Mucosa of gallbladder (tissue), 1 donor: ENCODE results near the gene PARVB. TPM values are rescaled to one million over a fixed set of nuclear protein-coding genes. Genes with fewer than 3 reads are reported as not detected.
A peak's percentile ranks its signal among the peaks of the same experiment; 100 is the strongest.
"Not testable (repeated sequence)": the region's sequence is repeated elsewhere in the genome, so short reads cannot be mapped to it uniquely, and the experiment has no call there.

Experiments
- DNase-seq: peaks from one replicate; pipeline ENCODE4 v3.0.0-alpha.2; 2020; ENCODE audit warnings: low spot score
- total RNA-seq: library from RNA; stranded (reverse); gene quantifications from one replicate; pipeline ENCODE4 v1.2.1, GENCODE V29; 2021
- donor health status: DM: no; HTN: no; CAD: no.

PARVB gene
- total RNA-seq, 1 donor from 2014 or later = 16.5 TPM

GRCh38 chr22:43996981-43997265 is 27.2 kb upstream of the PARVB start:
- no peak for DNase-seq

GRCh38 chr22:43998679-43999264 is 25.3 kb upstream of the PARVB start:
- no peak for DNase-seq

GRCh38 chr22:43999378-43999777 is 24.7 kb upstream of the PARVB start:
- DNase-seq = no peak

DNA sequence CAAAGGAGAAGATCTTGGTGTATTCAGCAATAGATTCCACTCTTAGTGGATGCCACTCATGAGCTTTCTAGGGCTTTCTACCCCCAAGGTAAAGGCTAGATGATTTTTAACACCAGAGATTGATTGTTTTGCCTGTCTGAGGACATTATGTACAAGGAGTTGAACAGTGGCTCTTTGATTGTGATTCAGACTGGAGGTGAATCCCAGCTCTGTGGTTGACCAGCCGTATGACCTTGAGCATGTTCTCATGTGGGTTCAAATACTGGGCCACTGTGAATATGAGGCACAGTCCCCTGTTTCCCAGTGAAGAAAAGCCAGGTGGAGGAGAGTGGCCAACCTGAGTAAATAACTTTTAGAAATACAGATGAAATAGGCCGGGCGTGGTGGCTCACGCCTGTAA is 24.0 kb upstream of the PARVB start:
- no peak for DNase-seq

GRCh38 chr22:44001521-44001920 is 22.6 kb upstream of the PARVB start:
- DNase-seq = no peak

- no peak for DNase-seq
Measured at GRCh38 chr22:44002324-44002723, 21.8 kb upstream of the PARVB start.

DNA sequence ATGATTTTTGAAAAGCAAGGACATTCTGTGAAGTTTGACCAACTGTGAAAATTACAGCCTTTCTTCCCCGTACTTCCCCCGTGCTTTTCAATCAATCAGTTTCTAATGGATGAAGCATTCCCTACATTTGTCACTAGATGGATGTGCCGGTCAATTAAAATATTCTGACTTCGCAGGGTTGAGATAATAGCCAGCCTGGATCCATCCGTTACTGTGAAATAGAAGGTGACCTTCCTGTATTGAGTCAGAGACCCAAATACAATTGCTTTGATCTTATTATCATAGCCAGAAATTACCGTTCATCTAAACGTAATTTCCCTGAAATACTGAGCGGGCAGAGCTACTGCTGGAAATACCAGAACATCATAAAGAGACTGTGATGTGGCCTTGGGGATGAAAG is 21.1 kb upstream of the PARVB start:
- no peak for DNase-seq

DNA sequence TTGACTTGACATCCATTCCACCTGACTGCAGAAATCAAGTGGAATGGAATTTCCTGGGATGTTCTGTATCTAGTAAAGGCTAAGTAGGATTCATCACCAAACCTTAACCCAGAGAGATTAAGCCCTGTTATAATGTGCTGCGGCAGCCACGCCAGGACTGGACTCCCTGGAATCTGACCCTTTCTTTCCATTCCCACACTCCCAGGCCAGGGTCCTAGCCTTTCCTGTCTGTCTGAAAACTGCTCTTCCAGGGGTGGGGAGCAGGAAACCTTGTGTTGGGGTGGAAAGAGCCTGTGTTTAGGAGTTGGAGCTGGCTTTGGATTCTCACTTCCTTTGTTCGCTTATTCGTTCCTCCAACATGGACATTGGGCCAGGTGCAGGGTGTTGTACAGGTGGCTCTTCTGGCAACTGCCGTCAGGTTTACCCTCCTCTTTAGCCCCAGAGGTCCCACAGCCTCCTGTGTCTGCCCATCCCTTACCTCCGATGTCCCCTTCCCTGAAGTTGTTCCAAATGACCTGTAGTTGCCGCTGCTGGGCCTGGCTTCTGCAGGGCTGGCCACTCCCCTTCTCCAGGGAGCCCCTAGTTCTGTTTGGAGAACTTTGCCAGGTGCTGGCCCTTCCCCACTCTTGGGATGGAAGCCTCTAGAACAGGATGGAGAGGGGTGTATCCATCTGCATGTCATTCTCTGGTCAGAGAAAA is 20.5 kb upstream of the PARVB start:
- DNase-seq = no peak

DNA sequence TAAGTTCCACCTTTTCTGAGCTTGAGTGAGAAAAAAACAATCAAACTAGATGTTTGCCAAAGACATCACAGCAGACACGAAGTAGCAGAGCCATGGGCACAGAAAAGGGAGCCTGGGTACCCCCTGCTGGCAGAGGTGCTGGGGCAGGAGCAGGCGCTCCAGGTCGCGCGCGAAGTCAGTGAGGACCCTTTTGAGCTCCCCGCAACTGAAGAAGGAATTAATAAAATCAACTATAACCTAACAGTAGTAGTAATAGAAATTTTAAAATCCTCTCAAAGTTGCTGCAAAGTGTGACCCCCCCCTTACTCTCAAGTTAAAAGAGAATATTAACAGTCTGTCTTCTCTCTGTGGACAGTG is 20.0 kb upstream of the PARVB start:
- DNase-seq = no peak

DNA sequence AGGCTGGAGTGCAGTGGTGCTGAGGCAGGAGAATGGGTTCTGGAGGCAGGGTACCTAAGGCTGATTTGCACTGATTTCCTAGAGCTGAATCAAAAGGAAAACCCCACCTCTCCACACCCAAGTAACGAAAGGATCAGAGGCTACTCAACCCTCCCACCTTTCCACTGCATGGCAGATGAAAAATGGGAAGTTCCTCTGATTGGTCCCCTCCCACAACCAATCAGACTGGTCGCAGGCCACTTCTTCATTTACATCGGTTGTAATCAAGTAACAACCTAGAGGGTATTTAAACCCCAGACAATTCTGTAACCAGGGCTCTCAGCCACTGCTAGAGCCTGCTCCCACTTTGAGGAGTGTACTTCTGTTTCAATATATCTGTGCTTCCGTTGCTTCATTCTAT is 18.6 kb upstream of the PARVB start:
- no peak for DNase-seq

GRCh38 chr22:44012162-44012561 is 11.9 kb upstream of the PARVB start:
- DNase-seq = no peak

GRCh38 chr22:44012591-44012990 is 11.5 kb upstream of the PARVB start:
- no peak for DNase-seq

DNA sequence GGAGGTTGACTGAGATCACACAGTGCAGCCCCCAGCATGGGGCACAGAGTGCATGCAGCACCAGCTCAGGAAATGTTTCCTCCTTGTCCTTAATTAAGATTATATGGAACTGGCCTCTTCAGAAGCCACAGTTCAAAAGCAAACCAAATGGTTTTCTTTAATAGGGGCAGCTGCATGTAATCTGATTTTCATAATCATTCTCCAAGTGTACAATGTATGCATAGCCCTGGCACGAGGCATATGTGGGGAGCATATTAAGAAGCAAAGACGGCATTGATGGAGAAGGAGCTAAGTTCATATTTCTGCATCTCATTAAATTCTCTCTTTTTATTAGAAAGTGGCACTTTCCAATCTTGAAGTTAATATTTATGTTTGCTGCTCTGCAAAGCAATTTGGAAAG is 9.9 kb upstream of the PARVB start:
- no peak for DNase-seq

GRCh38 chr22:44016586-44016985 is 7.5 kb upstream of the PARVB start:
- not testable (repeated sequence) for DNase-seq

DNA sequence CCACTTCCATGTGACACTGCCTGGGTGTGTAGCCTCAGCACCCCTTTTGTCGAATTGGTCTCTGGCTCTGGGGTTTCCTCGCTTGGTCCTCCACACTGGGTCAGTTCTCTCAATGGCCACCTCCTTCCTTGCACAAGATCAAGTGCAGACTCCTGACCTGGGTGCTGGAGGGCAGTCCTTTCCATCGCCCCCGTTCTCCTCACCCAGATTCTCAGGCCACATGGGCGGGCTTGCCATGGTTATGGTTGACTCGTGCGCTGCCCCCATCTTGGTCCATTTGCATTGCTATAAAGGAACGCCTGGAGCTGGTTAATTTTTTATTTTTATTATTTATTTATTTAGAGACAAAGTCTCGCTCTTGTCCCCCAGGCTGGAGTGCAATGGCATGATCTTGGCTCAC is 5.5 kb upstream of the PARVB start:
- DNase-seq = no peak

DNA sequence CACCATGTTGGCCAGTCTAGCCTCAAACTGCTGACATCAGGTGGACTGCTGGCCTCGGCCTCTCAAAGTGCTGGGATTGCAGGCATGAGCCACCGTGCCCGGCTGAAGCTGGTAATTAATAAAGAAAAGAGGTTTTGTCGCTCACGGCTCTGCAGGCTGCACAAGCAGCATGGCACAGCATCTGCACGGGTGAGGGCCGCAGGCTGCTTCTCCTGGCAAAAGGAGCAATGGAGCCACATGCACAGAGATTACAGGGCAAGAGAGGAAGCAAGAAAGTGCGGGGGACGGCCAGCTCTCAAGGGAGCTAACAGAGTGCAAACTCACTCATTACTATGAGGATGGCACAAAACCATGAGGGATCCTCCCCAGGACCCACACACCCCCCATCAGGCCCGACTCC is 4.7 kb upstream of the PARVB start:
- DNase-seq = no peak

DNA sequence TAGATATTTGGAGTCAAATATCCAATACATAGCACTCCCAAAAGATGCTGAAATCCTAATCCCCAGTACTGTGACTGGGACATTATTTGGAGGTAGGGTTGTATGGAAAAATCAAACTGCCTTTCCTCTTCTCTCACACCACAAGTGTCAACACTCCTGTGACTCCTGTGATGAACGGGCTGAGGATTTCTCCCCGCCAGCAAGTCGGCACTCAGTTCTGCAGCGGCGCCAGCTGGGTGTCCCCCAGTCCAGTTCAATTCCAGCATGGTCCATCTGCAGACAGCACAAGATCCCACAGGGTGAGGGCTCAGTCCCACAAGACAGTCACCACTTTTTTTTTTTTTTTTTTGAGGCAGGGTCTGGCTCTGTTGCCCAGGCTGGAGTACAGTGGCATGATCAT is 4.3 kb upstream of the PARVB start:
- no peak for DNase-seq

- DNase-seq = no peak
Measured at GRCh38 chr22:44020981-44021380, 3.1 kb upstream of the PARVB start.

GRCh38 chr22:44023404-44024287 is 456 bp upstream of the PARVB start:
- DNase-seq = peak; percentile 18

DNA sequence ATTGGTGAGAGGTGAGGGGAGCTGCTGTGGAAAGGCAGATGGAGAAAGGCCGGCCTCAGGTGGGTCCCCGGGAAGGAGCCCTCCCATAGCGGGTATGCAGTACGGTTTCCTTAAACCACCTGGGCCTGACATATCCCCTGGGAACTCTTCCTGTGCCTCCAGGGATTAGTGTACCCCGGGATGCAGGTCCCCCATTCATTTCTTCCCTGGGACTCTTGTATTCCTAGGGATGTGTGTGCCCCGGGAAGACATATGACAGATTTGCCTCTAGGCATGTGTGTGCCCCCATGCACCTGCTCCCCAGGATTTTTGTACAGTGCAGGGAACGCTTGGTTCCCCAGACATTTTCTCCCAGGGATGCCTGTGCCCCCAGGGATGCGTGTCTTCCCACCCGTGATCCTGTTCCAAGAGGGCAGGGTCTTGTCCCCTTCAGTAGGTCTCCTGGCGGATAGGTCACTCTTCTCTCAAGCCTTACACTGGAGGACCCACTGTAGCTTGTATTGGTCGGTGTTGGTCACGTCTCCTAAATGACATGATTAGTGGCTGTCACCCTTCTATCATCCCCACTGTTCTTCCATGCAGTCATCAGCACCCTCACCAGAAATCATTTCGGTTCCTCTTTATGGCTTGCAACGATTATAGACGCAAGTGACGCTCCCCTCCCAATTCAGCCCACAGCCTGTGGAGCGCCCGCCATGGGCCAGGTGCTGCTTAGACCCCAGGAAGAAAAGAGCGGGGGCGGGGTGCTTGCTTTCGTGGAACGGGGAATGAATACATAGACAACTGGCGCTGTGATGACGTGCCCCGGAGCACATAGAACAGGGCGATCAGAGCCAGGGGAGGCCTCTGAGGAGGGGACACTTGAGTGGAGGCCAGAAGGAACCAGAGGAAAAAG is 1.3 kb downstream of the PARVB start:
- DNase-seq = peak; percentile 37

DNA sequence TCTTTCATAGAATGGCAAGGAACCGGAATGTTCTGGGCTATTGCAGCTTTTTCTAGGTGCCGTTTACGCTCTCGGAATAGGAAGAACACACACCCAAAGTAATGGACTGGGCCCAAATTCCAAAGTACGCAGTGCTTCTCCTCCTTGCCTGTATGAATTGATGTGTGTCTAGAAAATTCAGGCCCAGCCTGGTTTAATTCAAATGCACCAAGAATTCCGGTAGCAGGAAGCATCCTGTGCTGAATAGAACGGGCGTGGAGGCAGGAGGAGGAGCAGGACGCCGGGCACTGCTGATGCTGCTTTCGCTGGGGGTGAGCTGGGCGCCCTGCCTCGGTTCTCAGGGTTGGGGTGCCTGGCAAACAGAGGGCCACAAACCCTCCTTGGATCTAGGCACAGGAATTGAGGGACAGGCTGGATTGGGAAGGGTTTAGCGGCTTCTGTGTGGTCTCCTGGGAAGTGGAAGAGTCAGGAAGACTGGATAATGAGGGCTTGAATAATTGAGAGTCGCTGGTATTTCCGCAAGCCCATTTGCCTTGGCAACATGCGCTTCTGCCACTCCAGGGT is 2.0 kb downstream of the PARVB start:
- no peak for DNase-seq
